PFSK-1 (cell line): ENCODE measurements around the gene CACNA1C.

ENCODE experiments used
- FOXP2 ChIP-seq: optimal IDR thresholded peaks from 2 replicates; pipeline ENCODE3; 2011; ENCODE audit warnings: borderline replicate concordance, control low read depth, inconsistent platforms; ENCODE audit not compliant: insufficient read depth; ENCODE audit errors: extremely low read length, extremely low read depth
- POLR2AphosphoS5 ChIP-seq: IDR thresholded peaks from 2 replicates; pipeline ENCODE4 v1.6.1; 2012; ENCODE audit warnings: low read depth, mild to moderate bottlenecking, control low read depth, low read length, moderate library complexity
- REST ChIP-seq, 2 experiments: IDR thresholded peaks; 2 replicates each; pipeline versions ENCODE4 v1.6.1 to v1.8.0; 2011 to 2012; ENCODE audit warnings: low read depth in 2 of 2, low read length in 2 of 2, control low read depth in 1 of 2, inconsistent platforms in 1 of 2, mild to moderate bottlenecking in 1 of 2, moderate library complexity in 1 of 2; ENCODE audit not compliant: insufficient read depth in 1 of 2
- SIN3A ChIP-seq: IDR thresholded peaks from 2 replicates; pipeline ENCODE4 v1.6.1; 2012; ENCODE audit warnings: mild to moderate bottlenecking, low read length, moderate library complexity, borderline replicate concordance; ENCODE audit not compliant: insufficient read depth
- TAF1 ChIP-seq: IDR thresholded peaks from 2 replicates; pipeline ENCODE4 v1.6.1; 2012; ENCODE audit warnings: low read length, control low read depth, borderline replicate concordance; ENCODE audit not compliant: insufficient read depth

GRCh38 chr12:2429032-2429431 lies 376.2 kb downstream of the CACNA1C start:
- TF ChIP-seq TAF1: no peak
- TF ChIP-seq REST (IDR thresholded peaks at IDR 0.05; ENCODE audit: insufficient read depth in 1 of 2, low read depth in 2 of 2, low read length in 2 of 2): no peak
- no peak for TF ChIP-seq POLR2AphosphoS5
- no peak for TF ChIP-seq SIN3A
- no peak for TF ChIP-seq FOXP2
